SK-N-SH (cell line): ENCODE results near the gene GNA14. TPM values are rescaled to one million over a fixed set of nuclear protein-coding genes. Genes with fewer than 3 reads are reported as not detected.

ENCODE experiments used
- CTCF ChIA-PET: fragments of 300-600, 350-600 bp; formaldehyde crosslinking; extraction: SDS; loops from one replicate; lab custom pipeline; 2021; lab: Yijun Ruan, JAX
- POLR2A ChIA-PET: fragments of 350-600 bp; sonication (Branson Sonifier 250); formaldehyde crosslinking; extraction: SDS; loops from one replicate; lab custom pipeline; 2020; ENCODE audit warnings: antibody characterized with exemption, inconsistent platforms; lab: Yijun Ruan, JAX
- DNase-seq: peaks from one replicate; pipeline ENCODE4 v3.0.0; 2012
- H2AFZ ChIP-seq: fragments of 200-600 bp; sonication (generic); 2 replicates; pipeline ENCODE4 v1.8.1; 2016; ENCODE audit warnings: antibody characterized with exemption, mild to moderate bottlenecking, low read depth
- H3F3A ChIP-seq: fragments of 200-600 bp; sonication (generic); replicated peaks from 2 replicates; pipeline ENCODE3; 2016; ENCODE audit warnings: antibody characterized with exemption, mild to moderate bottlenecking; ENCODE audit not compliant: insufficient read depth
- H3K27ac ChIP-seq, 2 experiments: fragments of 200-500 bp in 1 of 2; fragments of 200-600 bp in 1 of 2; sonication (Bioruptor generic) in 1 of 2; sonication (generic), shearing (Covaris generic) in 1 of 2; 2 replicates each; pipeline versions ENCODE4 v1.5.1 to v1.6.1; 2014 to 2016; ENCODE audit warnings: low read depth in 2 of 2, inconsistent platforms in 1 of 2, low read length in 1 of 2, mild to moderate bottlenecking in 1 of 2, mixed read lengths in 1 of 2
- H3K27me3 ChIP-seq: fragments of 200-600 bp; sonication (generic), shearing (Covaris generic); 2 replicates; pipeline ENCODE4 v1.6.1; 2016; ENCODE audit warnings: mixed run types; ENCODE audit not compliant: insufficient read depth
- H3K36me3 ChIP-seq, 2 experiments: fragments of 200-500 bp in 1 of 2; fragments of 200-600 bp in 1 of 2; sonication (Bioruptor generic) in 1 of 2; sonication (generic) in 1 of 2; replicated peaks in 1 of 2; 2 replicates each; pipeline versions ENCODE3 to v1.5.1; 2014 to 2016; ENCODE audit warnings: low read length in 1 of 2, mild to moderate bottlenecking in 1 of 2; ENCODE audit not compliant: insufficient read depth in 2 of 2, control insufficient read depth in 1 of 2
- H3K4me1 ChIP-seq, 2 experiments: fragments of 200-500 bp in 1 of 2; fragments of 200-600 bp in 1 of 2; sonication (Bioruptor generic) in 1 of 2; sonication (generic), shearing (Covaris generic) in 1 of 2; 2 replicates each; pipeline versions ENCODE4 v1.5.1 to v1.6.1; 2014 to 2016; ENCODE audit warnings: low read depth in 1 of 2, low read length in 1 of 2, mixed run types in 1 of 2; ENCODE audit not compliant: insufficient read depth in 2 of 2, control insufficient read depth in 1 of 2
- H3K4me2 ChIP-seq: fragments of 200-600 bp; sonication (generic), shearing (Covaris generic); 2 replicates; pipeline ENCODE4 v1.6.1; 2017; ENCODE audit warnings: mixed run types
- H3K4me3 ChIP-seq, 2 experiments: fragments of 200-500 bp in 1 of 2; fragments of 200-600 bp in 1 of 2; sonication (Bioruptor generic) in 1 of 2; sonication (generic), shearing (Covaris generic) in 1 of 2; 2 replicates each; pipeline versions ENCODE4 v1.5.1 to v1.8.1; 2014 to 2016; ENCODE audit warnings: low read depth in 2 of 2, inconsistent platforms in 1 of 2, low read length in 1 of 2, mild to moderate bottlenecking in 1 of 2, mixed read lengths in 1 of 2, moderate library complexity in 1 of 2
- H3K79me2 ChIP-seq: fragments of 200-600 bp; sonication (generic); 2 replicates; pipeline ENCODE4 v1.8.1; 2017; ENCODE audit warnings: mild to moderate bottlenecking; ENCODE audit not compliant: insufficient read depth
- H3K9ac ChIP-seq: fragments of 200-600 bp; sonication (generic); 2 replicates; pipeline ENCODE4 v1.6.1; 2017; ENCODE audit warnings: mixed run types
- H3K9me2 ChIP-seq: fragments of 200-600 bp; sonication (generic); 2 replicates; pipeline ENCODE4 v1.6.1; 2017; ENCODE audit warnings: mixed run types
- H3K9me3 ChIP-seq: fragments of 200-600 bp; sonication (generic); 2 replicates; pipeline ENCODE4 v1.6.1; 2017; ENCODE audit warnings: mixed run types, mild to moderate bottlenecking, moderate library complexity
- H4K20me1 ChIP-seq: fragments of 200-600 bp; sonication (generic); 2 replicates; pipeline ENCODE4 v1.6.1; 2017; ENCODE audit warnings: mild to moderate bottlenecking, mixed run types; ENCODE audit not compliant: insufficient read depth
- ELF1 ChIP-seq: IDR thresholded peaks from 2 replicates; pipeline ENCODE4 v1.4.0; 2012
- FOSL2 ChIP-seq: IDR thresholded peaks from 2 replicates; pipeline ENCODE4 v1.4.0; 2012; ENCODE audit warnings: low read depth, mild to moderate bottlenecking, moderate library complexity, borderline replicate concordance
- GABPA ChIP-seq: IDR thresholded peaks from 2 replicates; pipeline ENCODE4 v1.4.0; 2012; ENCODE audit warnings: low read depth, mild to moderate bottlenecking
- GATA2 ChIP-seq: sonication (generic); formaldehyde crosslinking; IDR thresholded peaks from 2 replicates; pipeline ENCODE4 v1.5.0; 2020; ENCODE audit warnings: mild to moderate bottlenecking, missing genetic modification reagents
- NFIC ChIP-seq: IDR thresholded peaks from 2 replicates; pipeline ENCODE4 v1.4.0; 2012; ENCODE audit warnings: borderline replicate concordance
- RFX5 ChIP-seq: IDR thresholded peaks from 2 replicates; pipeline ENCODE4 v1.6.1; 2012; ENCODE audit warnings: mild to moderate bottlenecking, improper control_type of control experiment, low read length
- ZBTB33 ChIP-seq: IDR thresholded peaks from 2 replicates; pipeline ENCODE4 v1.4.0; 2012; ENCODE audit warnings: low read depth, borderline replicate concordance
- WGBS: methylation state at CpG from one replicate; pipeline ENCODE4 v1.1.6; 2017; ENCODE audit warnings: low lambda C conversion rate; 5-methylcytosine and 5-hydroxymethylcytosine counted together
- polyA plus RNA-seq, 3 experiments: library from polyadenylated mRNA; depleted of rRNA; stranded (reverse); fragments of >200 nt; gene quantifications; 2 replicates each; pipeline ENCODE4 v1.2.3, GENCODE V29; 2012
- TF ChIP-seq, protein P1 (sequence below): IDR thresholded peaks from 2 replicates; pipeline ENCODE4 v1.4.0; 2012; ENCODE audit warnings: low read depth
- TF ChIP-seq, protein P2 (sequence below): fragments of 150-350 bp; IDR thresholded peaks from 2 replicates; pipeline ENCODE4 v1.6.1; 2016; ENCODE audit warnings: mild to moderate bottlenecking, low read depth, low read length
- TF ChIP-seq, protein P3 (sequence below): IDR thresholded peaks from 2 replicates; pipeline ENCODE4 v1.6.1; 2012; ENCODE audit warnings: mild to moderate bottlenecking, low read depth, low read length, moderate library complexity

The GNA14 gene
- polyA plus RNA-seq, 1 of the 3 experiments (the other 2 are of a cell fraction), result 0.15 TPM

DNA sequence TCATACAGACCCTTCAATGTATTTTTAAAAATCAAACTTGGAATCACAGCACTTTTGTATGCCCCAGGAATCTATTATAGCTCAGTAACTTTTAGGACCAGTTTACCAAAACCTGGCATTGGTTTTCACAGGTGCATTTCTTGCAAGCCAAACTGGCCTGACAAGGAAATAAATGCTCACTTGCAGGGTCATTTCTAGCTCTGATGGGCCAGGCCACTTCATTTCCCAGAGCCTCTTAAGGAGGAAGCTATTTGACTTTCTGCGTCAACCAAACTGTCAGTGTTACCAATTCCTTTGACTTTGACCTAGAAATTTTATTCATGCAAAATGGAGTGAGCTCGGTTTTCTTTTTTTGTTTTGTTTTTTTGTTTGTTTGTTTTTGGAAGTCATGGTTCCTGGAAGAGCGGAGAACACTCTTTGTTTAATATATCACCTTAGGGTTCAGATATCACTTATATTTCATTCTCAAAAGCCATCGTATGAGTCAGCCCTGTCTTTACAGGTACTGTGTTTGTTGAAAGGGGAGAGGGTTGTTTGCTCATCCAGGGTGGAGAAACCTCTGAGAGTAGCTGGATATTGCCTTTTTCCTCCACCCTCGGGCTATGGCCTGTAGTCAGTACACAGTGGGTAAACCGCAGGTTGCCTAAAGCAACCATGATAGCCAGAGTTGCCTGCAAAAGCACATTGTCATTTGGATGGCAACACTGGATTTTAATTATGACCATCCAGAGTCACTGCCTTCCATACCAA lies 58.9 kb downstream of the GNA14 start:
- no peak for DNase-seq
- Histone ChIP-seq H3K9me3 (no peaks in the 10 kb centered on the region), H3K4me3 (no peak overlapping the region), H3K4me1 (peaks cover 0 to 15% of the 10 kb centered on the region in 2 experiments; a peak in 3 of 4 replicates), H3K27me3 (no peaks in the 10 kb centered on the region), H3F3A (peaks cover 6% of the 10 kb centered on the region), H3K9ac (no peak overlapping the region), H3K79me2 (no peaks in the 10 kb centered on the region), H2AFZ (no peak overlapping the region), H3K36me3 (no peaks in the 10 kb centered on the region), H3K9me2 (no peaks in the 10 kb centered on the region), H3K27ac (peak overlapping the region; percentile 58 to 78; a peak in 3 of 4 replicates), H3K4me2 (no peak overlapping the region), H4K20me1 (no peaks in the 10 kb centered on the region)
- ChIA-PET POLR2A (no interaction called here), CTCF (interaction anchor here (1.2 kb wide), 1 partner anchor 12 kb away, joined by 3 read pairs; no protein-coding TSS in a partner anchor)
- TF ChIP-seq NFIC (no peak), RFX5 (no peak)
- TF ChIP-seq, protein P1, sequence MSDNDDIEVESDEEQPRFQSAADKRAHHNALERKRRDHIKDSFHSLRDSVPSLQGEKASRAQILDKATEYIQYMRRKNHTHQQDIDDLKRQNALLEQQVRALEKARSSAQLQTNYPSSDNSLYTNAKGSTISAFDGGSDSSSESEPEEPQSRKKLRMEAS, result no peak
- TF ChIP-seq, protein P2, sequence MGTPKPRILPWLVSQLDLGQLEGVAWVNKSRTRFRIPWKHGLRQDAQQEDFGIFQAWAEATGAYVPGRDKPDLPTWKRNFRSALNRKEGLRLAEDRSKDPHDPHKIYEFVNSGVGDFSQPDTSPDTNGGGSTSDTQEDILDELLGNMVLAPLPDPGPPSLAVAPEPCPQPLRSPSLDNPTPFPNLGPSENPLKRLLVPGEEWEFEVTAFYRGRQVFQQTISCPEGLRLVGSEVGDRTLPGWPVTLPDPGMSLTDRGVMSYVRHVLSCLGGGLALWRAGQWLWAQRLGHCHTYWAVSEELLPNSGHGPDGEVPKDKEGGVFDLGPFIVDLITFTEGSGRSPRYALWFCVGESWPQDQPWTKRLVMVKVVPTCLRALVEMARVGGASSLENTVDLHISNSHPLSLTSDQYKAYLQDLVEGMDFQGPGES, result no peak
- TF ChIP-seq, protein P3, sequence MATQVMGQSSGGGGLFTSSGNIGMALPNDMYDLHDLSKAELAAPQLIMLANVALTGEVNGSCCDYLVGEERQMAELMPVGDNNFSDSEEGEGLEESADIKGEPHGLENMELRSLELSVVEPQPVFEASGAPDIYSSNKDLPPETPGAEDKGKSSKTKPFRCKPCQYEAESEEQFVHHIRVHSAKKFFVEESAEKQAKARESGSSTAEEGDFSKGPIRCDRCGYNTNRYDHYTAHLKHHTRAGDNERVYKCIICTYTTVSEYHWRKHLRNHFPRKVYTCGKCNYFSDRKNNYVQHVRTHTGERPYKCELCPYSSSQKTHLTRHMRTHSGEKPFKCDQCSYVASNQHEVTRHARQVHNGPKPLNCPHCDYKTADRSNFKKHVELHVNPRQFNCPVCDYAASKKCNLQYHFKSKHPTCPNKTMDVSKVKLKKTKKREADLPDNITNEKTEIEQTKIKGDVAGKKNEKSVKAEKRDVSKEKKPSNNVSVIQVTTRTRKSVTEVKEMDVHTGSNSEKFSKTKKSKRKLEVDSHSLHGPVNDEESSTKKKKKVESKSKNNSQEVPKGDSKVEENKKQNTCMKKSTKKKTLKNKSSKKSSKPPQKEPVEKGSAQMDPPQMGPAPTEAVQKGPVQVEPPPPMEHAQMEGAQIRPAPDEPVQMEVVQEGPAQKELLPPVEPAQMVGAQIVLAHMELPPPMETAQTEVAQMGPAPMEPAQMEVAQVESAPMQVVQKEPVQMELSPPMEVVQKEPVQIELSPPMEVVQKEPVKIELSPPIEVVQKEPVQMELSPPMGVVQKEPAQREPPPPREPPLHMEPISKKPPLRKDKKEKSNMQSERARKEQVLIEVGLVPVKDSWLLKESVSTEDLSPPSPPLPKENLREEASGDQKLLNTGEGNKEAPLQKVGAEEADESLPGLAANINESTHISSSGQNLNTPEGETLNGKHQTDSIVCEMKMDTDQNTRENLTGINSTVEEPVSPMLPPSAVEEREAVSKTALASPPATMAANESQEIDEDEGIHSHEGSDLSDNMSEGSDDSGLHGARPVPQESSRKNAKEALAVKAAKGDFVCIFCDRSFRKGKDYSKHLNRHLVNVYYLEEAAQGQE, result no peak
- WGBS, result 76% methylated on average over 6 of the region's 6 CpGs

GRCh38 chr9:77588271-77588937 lies 59.7 kb downstream of the GNA14 start:
- Histone ChIP-seq H3K79me2 (no peaks in the 10 kb centered on the region), H3K4me2 (peak overlapping the region; percentile 62), H3K4me3 (no peak overlapping the region), H3K27me3 (no peaks in the 10 kb centered on the region), H4K20me1 (no peaks in the 10 kb centered on the region), H3K9me3 (no peaks in the 10 kb centered on the region), H3F3A (peaks cover 6% of the 10 kb centered on the region), H3K36me3 (no peaks in the 10 kb centered on the region), H2AFZ (peak overlapping the region; percentile 50; the same call in 1 of the 2 replicates), H3K4me1 (peaks cover 0 to 15% of the 10 kb centered on the region in 2 experiments; a peak in 3 of 4 replicates), H3K9ac (peak overlapping the region; percentile 38; the same call in 1 of the 2 replicates), H3K9me2 (no peaks in the 10 kb centered on the region), H3K27ac (peak overlapping the region; percentile 58 to 78; a peak in 3 of 4 replicates)
- WGBS, result 17% methylated on average over 2 of the region's 2 CpGs
- no peak for DNase-seq
- ChIA-PET CTCF (interaction anchor here (0.7 kb wide), 1 partner anchor 13 kb away, joined by 3 read pairs; no protein-coding TSS in a partner anchor), POLR2A (no interaction called here)
- peak; percentile 94 for TF ChIP-seq FOSL2
- TF ChIP-seq RFX5, result no peak
- TF ChIP-seq ZBTB33, result no peak
- TF ChIP-seq ELF1, result 0 out of 2 replicates have a peak, but pooled peaks have one; percentile 23
- TF ChIP-seq GABPA, result no peak
- TF ChIP-seq GATA2 (CRISPR knock-in tag), result no peak
- peak; percentile 56; the same call in 1 of the 2 replicates for TF ChIP-seq NFIC
- TF ChIP-seq, protein P3, result peak; percentile 69; the same call in 1 of the 2 replicates
- TF ChIP-seq, protein P1, result peak; percentile 70
